Duodenal mucosa (tissue), 2 donors: Measurements from ENCODE around the gene CDH8.

Experiments used
- H3K27ac ChIP-seq: one replicate; pipeline ENCODE4 v1.7.0; 2013; ENCODE audit warnings: low read depth, low read length
- H3K27me3 ChIP-seq, 2 donors: one replicate each; pipeline ENCODE4 v1.7.0; 2013; ENCODE audit warnings: low read length in 2 of 2, control low read depth in 1 of 2; ENCODE audit not compliant: insufficient read depth in 2 of 2, control insufficient read depth in 1 of 2
- H3K36me3 ChIP-seq, 2 donors: one replicate each; pipeline ENCODE4 v1.7.0; 2013; ENCODE audit warnings: low read length in 2 of 2, control low read depth in 1 of 2; ENCODE audit not compliant: insufficient read depth in 2 of 2, control insufficient read depth in 1 of 2
- H3K4me1 ChIP-seq, 2 donors: one replicate each; pipeline ENCODE4 v1.7.0; 2013; ENCODE audit warnings: low read length in 2 of 2, control low read depth in 1 of 2; ENCODE audit not compliant: insufficient read depth in 2 of 2, control insufficient read depth in 1 of 2
- H3K4me3 ChIP-seq, 2 donors: one replicate each; pipeline ENCODE4 v1.7.0; 2013; ENCODE audit warnings: low read length in 2 of 2, low read depth in 1 of 2
- H3K9ac ChIP-seq, 2 donors: one replicate each; pipeline ENCODE4 v1.7.0; 2013; ENCODE audit warnings: low read length in 2 of 2, low read depth in 1 of 2
- H3K9me3 ChIP-seq, 2 donors: one replicate each; pipeline ENCODE4 v1.7.0; 2013; ENCODE audit warnings: low read length in 2 of 2, control low read depth in 1 of 2; ENCODE audit not compliant: control insufficient read depth in 1 of 2

Gene CDH8

GRCh38 chr16:61831351-61831917 is 204.8 kb downstream of the CDH8 start:
- Histone ChIP-seq H3K4me1 (no peaks in the 10 kb centered on the region), H3K9me3 (peaks cover 3% of the 10 kb centered on the region in 2 donors), H3K4me3 (no peak overlapping the region), H3K9ac (no peak overlapping the region), H3K27me3 (no peaks in the 10 kb centered on the region), H3K27ac (no peak overlapping the region), H3K36me3 (no peaks in the 10 kb centered on the region)

- Histone ChIP-seq H3K4me3 (no peak overlapping the region), H3K27ac (no peak overlapping the region), H3K4me1 (no peaks in the 10 kb centered on the region), H3K27me3 (no peaks in the 10 kb centered on the region), H3K36me3 (no peaks in the 10 kb centered on the region), H3K9ac (no peak overlapping the region), H3K9me3 (peaks cover 3% of the 10 kb centered on the region in 2 donors)
These were observed 206.6 kb downstream of the CDH8 start for GRCh38 chr16:61829631-61830030.

DNA sequence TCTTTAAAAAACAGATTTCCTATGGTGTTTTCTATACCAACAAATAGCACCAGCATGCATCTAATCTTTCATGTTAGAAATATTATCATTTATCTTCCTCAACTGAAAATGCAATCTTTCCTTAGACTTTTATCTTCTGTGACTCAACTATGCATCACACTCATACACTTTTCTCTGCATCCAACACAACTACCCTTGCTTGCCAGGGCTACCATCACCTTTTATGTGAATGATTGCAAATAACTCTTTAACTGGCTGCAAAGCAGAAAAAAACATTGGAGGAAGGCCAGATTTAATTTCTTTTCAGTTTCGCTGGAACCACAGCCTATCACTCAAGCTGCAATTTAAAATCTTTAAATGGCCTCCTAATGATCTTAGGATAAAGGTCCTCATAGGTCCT is 212.9 kb downstream of the CDH8 start:
- H3K27ac ChIP-seq: no peak overlapping the region
- H3K9me3 ChIP-seq: peaks cover 3% of the 10 kb centered on the region in 2 donors
- no peaks in the 10 kb centered on the region for H3K36me3 ChIP-seq
- no peak overlapping the region for H3K9ac ChIP-seq
- no peak overlapping the region for H3K4me3 ChIP-seq
- H3K4me1 ChIP-seq: no peaks in the 10 kb centered on the region
- H3K27me3 ChIP-seq: no peaks in the 10 kb centered on the region

DNA sequence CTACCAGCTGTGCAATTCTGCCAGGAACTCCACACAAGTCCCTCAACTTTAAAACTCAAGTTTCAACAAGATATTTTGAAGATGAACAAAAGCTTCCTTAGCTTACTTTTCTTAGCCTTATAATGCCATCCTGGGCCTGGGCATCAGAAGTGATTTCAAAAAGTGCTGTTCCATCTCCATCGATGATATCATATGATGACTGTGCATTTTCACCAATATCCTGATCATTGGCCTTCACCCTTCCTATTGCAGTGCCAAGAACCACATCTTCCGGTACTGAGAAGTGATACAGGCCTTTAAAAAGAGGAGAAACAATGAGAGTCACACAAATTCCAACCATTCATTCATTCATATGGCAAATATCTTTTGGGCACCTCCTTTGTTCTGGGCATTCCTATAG is 215.4 kb downstream of the CDH8 start:
- H3K4me1 ChIP-seq: no peaks in the 10 kb centered on the region
- H3K9ac ChIP-seq: no peak overlapping the region
- no peaks in the 10 kb centered on the region for H3K9me3 ChIP-seq
- no peaks in the 10 kb centered on the region for H3K27me3 ChIP-seq
- H3K36me3 ChIP-seq: no peaks in the 10 kb centered on the region
- no peak overlapping the region for H3K27ac ChIP-seq
- H3K4me3 ChIP-seq: no peak overlapping the region

DNA sequence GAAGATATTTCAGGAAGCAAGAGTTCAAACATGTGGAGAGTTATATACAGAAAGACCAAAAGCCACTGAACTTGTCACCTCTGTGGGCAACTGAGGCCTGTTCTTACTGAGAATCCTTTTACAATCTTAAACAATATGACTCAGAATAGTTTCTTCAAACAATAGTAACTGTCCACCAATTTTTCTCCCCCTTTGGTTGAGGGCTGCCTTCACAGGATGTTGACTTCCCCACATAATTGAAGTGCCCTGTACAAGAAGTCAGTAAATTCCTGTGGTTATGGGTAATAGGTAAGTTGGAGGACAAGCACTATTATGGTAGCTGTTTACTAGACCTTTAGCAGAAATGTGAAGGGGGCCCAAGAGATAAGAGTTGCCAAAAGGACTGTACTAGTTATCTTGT is 215.8 kb downstream of the CDH8 start:
- Histone ChIP-seq H3K4me3 (no peak overlapping the region), H3K27me3 (no peaks in the 10 kb centered on the region), H3K36me3 (no peaks in the 10 kb centered on the region), H3K4me1 (no peaks in the 10 kb centered on the region), H3K9ac (no peak overlapping the region), H3K27ac (no peak overlapping the region), H3K9me3 (no peaks in the 10 kb centered on the region)

DNA sequence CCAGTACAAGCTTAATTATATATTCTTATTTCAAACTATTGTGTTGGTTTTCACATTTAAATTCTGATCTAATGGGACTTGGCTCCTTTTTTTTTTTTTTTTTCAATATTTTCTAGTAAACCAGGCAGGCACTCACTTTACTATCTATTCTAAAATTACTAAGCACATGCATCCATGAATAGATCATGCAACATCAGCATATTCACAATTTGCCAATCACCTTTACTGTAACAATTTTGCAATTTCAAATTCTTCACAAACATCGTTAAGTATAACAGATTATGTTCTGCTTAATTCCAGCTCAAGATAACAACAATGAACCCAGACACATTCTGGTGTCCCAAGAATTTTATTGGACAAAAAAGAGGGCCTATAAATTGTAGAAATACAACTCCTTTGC is 217.4 kb downstream of the CDH8 start:
- no peak overlapping the region for H3K27ac ChIP-seq
- H3K9ac ChIP-seq: no peak overlapping the region
- no peaks in the 10 kb centered on the region for H3K27me3 ChIP-seq
- no peaks in the 10 kb centered on the region for H3K4me1 ChIP-seq
- no peaks in the 10 kb centered on the region for H3K36me3 ChIP-seq
- H3K9me3 ChIP-seq: no peaks in the 10 kb centered on the region
- no peak overlapping the region for H3K4me3 ChIP-seq

GRCh38 chr16:61817583-61818278 is 218.5 kb downstream of the CDH8 start:
- Histone ChIP-seq H3K27me3 (no peaks in the 10 kb centered on the region), H3K27ac (no peak overlapping the region), H3K36me3 (no peaks in the 10 kb centered on the region), H3K9ac (no peak overlapping the region), H3K9me3 (no peaks in the 10 kb centered on the region), H3K4me3 (no peak overlapping the region), H3K4me1 (no peaks in the 10 kb centered on the region)

- no peak overlapping the region for H3K4me3 ChIP-seq
- H3K9me3 ChIP-seq: peaks cover 0 to 7% of the 10 kb centered on the region in 2 donors
- H3K36me3 ChIP-seq: no peaks in the 10 kb centered on the region
- H3K9ac ChIP-seq: no peak overlapping the region
- no peaks in the 10 kb centered on the region for H3K4me1 ChIP-seq
- H3K27me3 ChIP-seq: no peaks in the 10 kb centered on the region
- H3K27ac ChIP-seq: no peak overlapping the region
These were observed 221.4 kb downstream of the CDH8 start for GRCh38 chr16:61814726-61815347.

DNA sequence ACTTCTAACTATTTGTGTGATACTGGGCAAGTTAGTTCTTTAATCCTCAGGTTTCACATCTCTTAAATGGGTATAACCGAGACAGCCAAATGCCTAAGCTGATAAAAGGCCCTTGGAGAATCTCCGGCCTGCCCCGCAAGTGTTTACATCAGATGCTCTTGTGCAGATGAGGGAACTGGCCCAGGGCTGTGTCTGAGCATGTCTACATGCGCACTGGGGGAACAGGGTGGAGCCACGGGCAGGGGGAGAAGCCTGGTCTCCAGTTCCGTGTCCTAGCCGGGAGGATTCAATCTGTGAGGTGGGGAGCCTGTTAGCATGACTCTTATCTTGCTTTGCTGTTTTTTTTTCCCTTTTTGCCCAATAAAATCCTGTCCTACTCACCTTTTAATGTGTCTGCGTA is 222.9 kb downstream of the CDH8 start:
- Histone ChIP-seq H3K9ac (no peak overlapping the region), H3K4me1 (no peaks in the 10 kb centered on the region), H3K27me3 (no peaks in the 10 kb centered on the region), H3K36me3 (no peaks in the 10 kb centered on the region), H3K27ac (no peak overlapping the region), H3K9me3 (peaks cover 0 to 7% of the 10 kb centered on the region in 2 donors), H3K4me3 (no peak overlapping the region)

DNA sequence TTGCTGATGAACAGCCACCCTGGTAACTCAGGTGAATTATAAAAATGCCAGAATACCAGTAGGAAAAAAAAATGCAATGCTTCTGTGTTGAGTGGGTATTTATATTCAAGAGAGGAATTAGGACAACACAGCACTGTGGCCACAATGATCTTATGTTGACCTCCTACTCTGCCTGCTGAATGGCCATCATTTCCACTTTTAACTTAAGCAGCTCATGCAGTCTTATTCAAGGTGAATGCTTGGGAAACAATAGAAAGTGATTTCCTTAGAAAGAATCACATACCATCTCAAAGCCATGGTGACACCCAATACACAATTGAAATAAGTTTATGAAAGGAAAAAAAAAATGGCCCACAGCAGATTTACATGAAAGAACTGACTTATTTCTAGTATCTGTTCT is 224.0 kb downstream of the CDH8 start:
- Histone ChIP-seq H3K9me3 (peaks cover 0 to 7% of the 10 kb centered on the region in 2 donors), H3K36me3 (no peaks in the 10 kb centered on the region), H3K27me3 (no peaks in the 10 kb centered on the region), H3K27ac (no peak overlapping the region), H3K4me1 (no peaks in the 10 kb centered on the region), H3K9ac (no peak overlapping the region), H3K4me3 (no peak overlapping the region)
